ENCODE data around the gene PFDN6. TPM values are rescaled to one million over a fixed set of nuclear protein-coding genes. Genes with fewer than 3 reads are reported as not detected.

Gene PFDN6
- total RNA-seq, 1 experiment from 2014 or later = 85.8 TPM

- Histone ChIP-seq H2BK5ac (ENCODE audit: insufficient read length, low read length) (no peak overlapping the region), H2AFZ (ENCODE audit: low read length) (no peak overlapping the region), H4K8ac (replicated peaks; ENCODE audit: insufficient read length, low read depth, low read length) (no peak overlapping the region), H3K27ac (ENCODE audit: insufficient read length, low read depth, low read length) (no peak overlapping the region), H3K23ac (ENCODE audit: insufficient read length, low read depth, low read length) (no peak overlapping the region), H3K18ac (ENCODE audit: insufficient read length, low read depth, low read length) (peak overlapping the region; percentile 85), H3K23me2 (ENCODE audit: insufficient read length, low read depth, low read length, poor library complexity, severe bottlenecking) (peaks cover 31% of the 10 kb centered on the region), H3K79me2 (ENCODE audit: insufficient read depth, low read length) (no peaks in the 10 kb centered on the region), H2BK12ac (ENCODE audit: insufficient read length, low read depth, low read length) (no peak overlapping the region), H2BK20ac (ENCODE audit: low read depth, low read length, poor library complexity, severe bottlenecking) (no peak overlapping the region), H4K91ac (ENCODE audit: insufficient read length, low read depth, low read length) (no peak overlapping the region), H2BK120ac (ENCODE audit: low read depth, low read length, poor library complexity, severe bottlenecking) (no peak overlapping the region), H4K5ac (ENCODE audit: insufficient read length, low read depth, low read length) (no peak overlapping the region), H3K27me3 (ENCODE audit: insufficient read depth, low read length) (no peaks in the 10 kb centered on the region), H4K20me1 (ENCODE audit: control insufficient read depth, insufficient read depth, insufficient read length) (no peaks in the 10 kb centered on the region), H3T11ph (ENCODE audit: low read length) (no peak overlapping the region), H2AK5ac (ENCODE audit: insufficient read length, low read length) (no peak overlapping the region), H3K4me2 (ENCODE audit: insufficient read depth, insufficient read length, low read length) (peak overlapping the region; percentile 92), H2BK15ac (ENCODE audit: low read depth, low read length) (no peak overlapping the region), H3K4ac (ENCODE audit: low read depth, low read length) (no peak overlapping the region), H3K4me1 (ENCODE audit: insufficient read depth, low read length) (no peaks in the 10 kb centered on the region), H3K14ac (ENCODE audit: insufficient read depth, low read length) (peak overlapping the region; percentile 69; the same call in 1 of the 2 replicates), H3K56ac (ENCODE audit: insufficient read length, low read depth, low read length) (no peak overlapping the region), H3K9ac (ENCODE audit: extremely low read depth, insufficient read length, low read length) (peak overlapping the region; percentile 36), H3K79me1 (ENCODE audit: insufficient read depth, low read depth, low read length, poor library complexity, severe bottlenecking) (no peaks in the 10 kb centered on the region), H3K9me3 (ENCODE audit: control insufficient read depth, low read depth, low read length) (no peaks in the 10 kb centered on the region)
- Mint-ChIP-seq H3K4me3 (peak overlapping the region; percentile 83 to 97), H3K36me3 (ENCODE audit: insufficient read depth in 1 of 3, low read depth in 3 of 3) (peaks cover 2 to 14% (median 6%) of the 10 kb centered on the region in 3 experiments; a peak in 5 of 7 replicates), H3K4me1 (peaks cover 31 to 38% of the 10 kb centered on the region in 2 experiments), H3K27me3 (ENCODE audit: low read depth) (no peaks in the 10 kb centered on the region; the same call in 1 of the 2 replicates), H3K9me3 (no peaks in the 10 kb centered on the region), H3K27ac (peak overlapping the region; percentile 40 to 95 (median 52); a peak in 4 of 7 replicates)
- no CpG with 5 or more reads among the region's 33 CpGs for WGBS (ENCODE audit: extremely low coverage, insufficient read length, low lambda C conversion rate)
- DNase-seq = peak; percentile 78
- TF ChIP-seq, protein P1, sequence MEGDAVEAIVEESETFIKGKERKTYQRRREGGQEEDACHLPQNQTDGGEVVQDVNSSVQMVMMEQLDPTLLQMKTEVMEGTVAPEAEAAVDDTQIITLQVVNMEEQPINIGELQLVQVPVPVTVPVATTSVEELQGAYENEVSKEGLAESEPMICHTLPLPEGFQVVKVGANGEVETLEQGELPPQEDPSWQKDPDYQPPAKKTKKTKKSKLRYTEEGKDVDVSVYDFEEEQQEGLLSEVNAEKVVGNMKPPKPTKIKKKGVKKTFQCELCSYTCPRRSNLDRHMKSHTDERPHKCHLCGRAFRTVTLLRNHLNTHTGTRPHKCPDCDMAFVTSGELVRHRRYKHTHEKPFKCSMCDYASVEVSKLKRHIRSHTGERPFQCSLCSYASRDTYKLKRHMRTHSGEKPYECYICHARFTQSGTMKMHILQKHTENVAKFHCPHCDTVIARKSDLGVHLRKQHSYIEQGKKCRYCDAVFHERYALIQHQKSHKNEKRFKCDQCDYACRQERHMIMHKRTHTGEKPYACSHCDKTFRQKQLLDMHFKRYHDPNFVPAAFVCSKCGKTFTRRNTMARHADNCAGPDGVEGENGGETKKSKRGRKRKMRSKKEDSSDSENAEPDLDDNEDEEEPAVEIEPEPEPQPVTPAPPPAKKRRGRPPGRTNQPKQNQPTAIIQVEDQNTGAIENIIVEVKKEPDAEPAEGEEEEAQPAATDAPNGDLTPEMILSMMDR (conservative IDR thresholded peaks at IDR 0.05) = no peak
Measured at GRCh38 chr6:33313105-33313708, 23.8 kb downstream of the PFDN6 start.

All from H9 (cell line).